BE2C (cell line): ENCODE results near the gene ADAD2. TPM values are rescaled to one million over a fixed set of nuclear protein-coding genes. Genes with fewer than 3 reads are reported as not detected.
A peak's percentile ranks its signal among the peaks of the same experiment; 100 is the strongest.

Experiments used
- DNase-seq: peaks from one replicate; pipeline ENCODE4 v3.0.0-alpha.2; 2020
- H3K27me3 ChIP-seq: fragments of 250-450 bp; sonication (Bioruptor Pico); 2 replicates; pipeline ENCODE4 v1.5.1; 2020; ENCODE audit warnings: mild to moderate bottlenecking
- H3K36me3 ChIP-seq: fragments of 250-450 bp; sonication (Bioruptor Pico); 2 replicates; pipeline ENCODE4 v1.5.1; 2020; ENCODE audit warnings: mild to moderate bottlenecking
- H3K4me1 ChIP-seq: fragments of 250-450 bp; sonication (Bioruptor Pico); 2 replicates; pipeline ENCODE4 v1.5.1; 2020
- H3K4me3 ChIP-seq: 2 replicates; pipeline ENCODE4 v1.5.1; 2011; ENCODE audit warnings: low read depth, low read length
- H3K9me3 ChIP-seq: fragments of 250-450 bp; sonication (Bioruptor Pico); 2 replicates; pipeline ENCODE4 v1.5.1; 2020
- CTCF ChIP-seq: IDR thresholded peaks from 2 replicates; pipeline ENCODE4 v1.5.1; 2012; ENCODE audit warnings: mild to moderate bottlenecking, low read depth, low read length
- polyA plus RNA-seq: library from polyadenylated mRNA; unstranded; fragments of >200 nt; gene quantifications from one replicate; pipeline ENCODE4 v1.2.1, GENCODE V29; 2012; ENCODE audit warnings: low read depth, missing spikeins; ENCODE audit not compliant: insufficient read length, insufficient read depth

Gene ADAD2
- not detected for polyA plus RNA-seq

DNA sequence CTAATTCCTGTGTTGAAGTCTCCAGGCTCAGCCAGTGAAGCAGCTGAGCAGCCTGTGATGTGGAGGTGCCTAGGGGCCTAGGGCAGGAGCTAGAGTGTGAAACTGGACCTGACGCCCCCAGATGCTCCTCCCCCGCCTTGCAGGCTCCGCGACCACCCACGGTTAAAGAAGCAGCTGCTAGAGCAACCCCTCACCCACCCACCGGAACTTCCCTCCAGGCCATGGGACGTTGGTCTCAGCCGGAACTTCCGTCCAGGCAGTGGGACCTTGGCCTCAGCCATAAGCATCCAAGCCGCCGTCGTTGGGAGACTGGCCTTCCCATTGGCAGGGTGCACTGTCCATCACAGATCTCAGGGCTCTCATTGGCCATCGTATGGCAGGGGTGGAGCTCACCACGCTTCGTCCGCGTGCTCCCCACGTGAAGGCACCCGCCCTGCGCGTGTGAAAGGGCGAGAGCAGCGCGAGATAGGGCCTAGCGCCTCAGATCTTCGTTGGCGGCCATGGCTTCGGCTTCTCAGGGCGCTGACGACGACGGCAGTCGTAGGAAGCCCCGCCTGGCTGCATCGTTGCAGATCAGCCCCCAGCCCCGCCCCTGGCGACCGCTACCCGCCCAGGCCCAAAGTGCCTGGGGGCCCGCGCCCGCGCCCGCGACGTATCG is at the start of gene ADAD2:
Gene ADAD2, plus strand, starts transcription at position 427 of the 658 bp plus-strand sequence. Its CDS starts 74 bp downstream, at position 501.
- H3K36me3 ChIP-seq, result no peaks in the 10 kb centered on the region
- H3K9me3 ChIP-seq, result no peaks in the 10 kb centered on the region
- H3K4me1 ChIP-seq, result no peaks in the 10 kb centered on the region
- H3K4me3 ChIP-seq, result no peak within 1 kb of the TSS
- DNase-seq, result no peak
- no peaks in the 10 kb centered on the region for H3K27me3 ChIP-seq
- no peak for TF ChIP-seq CTCF

- H3K4me1 ChIP-seq, result no peaks in the 10 kb centered on the region
- TF ChIP-seq CTCF, result no peak
- no peaks in the 10 kb centered on the region for H3K9me3 ChIP-seq
- DNase-seq, result no peak
- peaks cover 15% of the 10 kb centered on the region; the same call in 1 of the 2 replicates for H3K27me3 ChIP-seq
- H3K36me3 ChIP-seq, result no peaks in the 10 kb centered on the region
- no peak overlapping the region for H3K4me3 ChIP-seq
Measured at GRCh38 chr16:84143081-84143480, 47.9 kb upstream of the ADAD2 start.

GRCh38 chr16:84143784-84144199 is 47.2 kb upstream of the ADAD2 start:
- Histone ChIP-seq H3K27me3 (peaks cover 17% of the 10 kb centered on the region), H3K36me3 (no peaks in the 10 kb centered on the region), H3K9me3 (no peaks in the 10 kb centered on the region), H3K4me3 (peak overlapping the region; percentile 77), H3K4me1 (no peaks in the 10 kb centered on the region)
- DNase-seq, result no peak
- no peak for TF ChIP-seq CTCF

DNA sequence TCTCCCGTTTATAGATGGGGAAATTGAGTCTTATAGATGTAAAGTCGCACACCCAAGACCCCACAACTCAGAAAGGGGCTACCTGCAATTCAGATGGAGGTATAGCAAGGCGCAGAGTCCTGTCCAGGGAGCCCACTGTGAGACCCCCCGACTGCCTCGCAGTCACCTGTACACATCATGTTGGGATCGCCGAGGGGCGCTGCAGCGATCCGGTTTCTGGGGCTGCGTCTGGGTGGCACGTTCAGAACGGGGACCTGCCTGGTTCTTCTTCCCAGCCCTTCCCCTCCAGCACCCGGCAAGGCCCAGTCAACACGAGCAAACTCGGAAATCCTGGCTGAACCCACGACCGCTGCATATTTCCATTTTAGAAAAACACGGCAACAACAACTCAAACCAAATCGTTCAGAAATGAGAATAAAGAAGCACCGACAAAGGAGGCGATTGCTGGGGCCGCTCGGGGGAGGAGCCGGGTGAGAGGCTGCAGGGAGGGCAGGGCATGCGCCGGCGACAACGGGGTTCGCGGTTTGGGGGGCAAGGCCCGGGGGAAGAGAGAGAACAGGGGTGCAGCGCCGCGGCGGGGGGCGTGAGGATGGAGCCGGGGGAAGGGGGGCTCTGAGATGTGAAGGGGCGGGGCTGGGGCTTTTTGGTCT is 46.6 kb upstream of the ADAD2 start:
- DNase-seq, result peak; percentile 27

GRCh38 chr16:84144859-84145639 is 45.9 kb upstream of the ADAD2 start, which contains the start of the genes DNAAF1 and HSDL1:
TSS of gene DNAAF1 (plus strand) at chr16:84145308. CDS start at chr16:84145441, 133 bp downstream.
TSS of gene HSDL1 (minus strand) at chr16:84145177. CDS start at chr16:84131321, 13,856 bp downstream.
- H3K36me3 ChIP-seq, result no peaks in the 10 kb centered on the region
- no peaks in the 10 kb centered on the region for H3K9me3 ChIP-seq
- TF ChIP-seq CTCF, result no peak
- no peaks in the 10 kb centered on the region for H3K4me1 ChIP-seq
- peak; percentile 94 for DNase-seq
- peak within 1 kb of the TSS; percentile 77 for H3K4me3 ChIP-seq
- H3K27me3 ChIP-seq, result peaks cover 22% of the 10 kb centered on the region

More for the DNA sequence above, 46.6 kb upstream of the ADAD2 start:
- Histone ChIP-seq H3K4me1 (no peaks in the 10 kb centered on the region), H3K27me3 (peaks cover 22% of the 10 kb centered on the region), H3K4me3 (peak overlapping the region; percentile 77), H3K9me3 (no peaks in the 10 kb centered on the region), H3K36me3 (no peaks in the 10 kb centered on the region)
- no peak; the same call in 1 of the 2 replicates for TF ChIP-seq CTCF
